GM12801 (cell line): ENCODE measurements around the gene TOM1L2.

ENCODE experiments used
- CTCF ChIP-seq: IDR thresholded peaks from one replicate; pipeline ENCODE4 v1.5.1; 2011; ENCODE audit warnings: control low read depth; ENCODE audit not compliant: insufficient read length; ENCODE audit errors: extremely low read depth

The TOM1L2 gene

GRCh38 chr17:17806611-17807274 is 165.5 kb downstream of the TOM1L2 start:
- TF ChIP-seq CTCF = no peak

GRCh38 chr17:17806035-17806434 is 166.2 kb downstream of the TOM1L2 start:
- TF ChIP-seq CTCF = no peak

GRCh38 chr17:17805575-17805974 is 166.6 kb downstream of the TOM1L2 start:
- no peak for TF ChIP-seq CTCF

- TF ChIP-seq CTCF = no peak
Observed at GRCh38 chr17:17804007-17804406, 168.2 kb downstream of the TOM1L2 start.

GRCh38 chr17:17801800-17802481 is 170.3 kb downstream of the TOM1L2 start:
- TF ChIP-seq CTCF = no peak

GRCh38 chr17:17800504-17801021 is 171.6 kb downstream of the TOM1L2 start:
- no peak for TF ChIP-seq CTCF

GRCh38 chr17:17798573-17799255 is 173.5 kb downstream of the TOM1L2 start:
- no peak for TF ChIP-seq CTCF
